ENCODE data around the gene GPANK1. TPM values are rescaled to one million over a fixed set of nuclear protein-coding genes. Genes with fewer than 3 reads are reported as not detected.

The GPANK1 gene
- total RNA-seq, 1 experiment from 2014 or later, result 26.8 TPM

GRCh38 chr6:31690231-31691077 lies 25.7 kb upstream of the GPANK1 start:
- peak overlapping the region in 1 of 3 experiments; percentile 24; a peak in 2 of 7 replicates for H3K27ac Mint-ChIP-seq
- H2AFZ ChIP-seq (ENCODE audit: low read length), result no peak overlapping the region
- no peak overlapping the region for H3K27ac ChIP-seq (ENCODE audit: insufficient read length, low read depth, low read length)
- no peak overlapping the region for H3K9ac ChIP-seq (ENCODE audit: extremely low read depth, insufficient read length, low read length)
- no peak overlapping the region for H2BK120ac ChIP-seq (ENCODE audit: low read depth, low read length, poor library complexity, severe bottlenecking)
- H4K8ac ChIP-seq (replicated peaks; ENCODE audit: insufficient read length, low read depth, low read length), result no peak overlapping the region
- H3T11ph ChIP-seq (ENCODE audit: low read length), result no peak overlapping the region
- no peaks in the 10 kb centered on the region for H3K79me1 ChIP-seq (ENCODE audit: insufficient read depth, low read depth, low read length, poor library complexity, severe bottlenecking)
- H3K18ac ChIP-seq (ENCODE audit: insufficient read length, low read depth, low read length), result no peak overlapping the region
- no peaks in the 10 kb centered on the region; a peak in 1 of 5 replicates for H3K9me3 Mint-ChIP-seq
- no peak overlapping the region for H3K23ac ChIP-seq (ENCODE audit: insufficient read length, low read depth, low read length)
- no peak overlapping the region for H3K4ac ChIP-seq (ENCODE audit: low read depth, low read length)
- H4K91ac ChIP-seq (ENCODE audit: insufficient read length, low read depth, low read length), result no peak overlapping the region
- TF ChIP-seq CTCF (conservative IDR thresholded peaks at IDR 0.05), result no peak
- H3K56ac ChIP-seq (ENCODE audit: insufficient read length, low read depth, low read length), result no peak overlapping the region
- H3K36me3 Mint-ChIP-seq (ENCODE audit: insufficient read depth in 1 of 3, low read depth in 3 of 3), result peaks cover 14 to 67% (median 46%) of the 10 kb centered on the region in 3 experiments; a peak in 6 of 7 replicates
- no peaks in the 10 kb centered on the region for H3K9me3 ChIP-seq (ENCODE audit: control insufficient read depth, low read depth, low read length)
- no peak for DNase-seq
- no peaks in the 10 kb centered on the region for H3K79me2 ChIP-seq (ENCODE audit: insufficient read depth, low read length)
- no peak overlapping the region for H2BK15ac ChIP-seq (ENCODE audit: low read depth, low read length)
- no CpG with 5 or more reads among the region's 10 CpGs for WGBS (ENCODE audit: extremely low coverage, insufficient read length, low lambda C conversion rate)
- no peak overlapping the region for H3K14ac ChIP-seq (ENCODE audit: insufficient read depth, low read length)
- no peaks in the 10 kb centered on the region for H3K4me1 ChIP-seq (ENCODE audit: insufficient read depth, low read length)
- H3K23me2 ChIP-seq (ENCODE audit: insufficient read length, low read depth, low read length, poor library complexity, severe bottlenecking), result no peaks in the 10 kb centered on the region
- H3K27me3 ChIP-seq (ENCODE audit: insufficient read depth, low read length), result no peaks in the 10 kb centered on the region
- H3K27me3 Mint-ChIP-seq (ENCODE audit: low read depth), result no peaks in the 10 kb centered on the region
- no peak overlapping the region for H3K4me2 ChIP-seq (ENCODE audit: insufficient read depth, insufficient read length, low read length)
- H2BK12ac ChIP-seq (ENCODE audit: insufficient read length, low read depth, low read length), result no peak overlapping the region
- no peak overlapping the region for H3K4me3 Mint-ChIP-seq
- H2BK5ac ChIP-seq (ENCODE audit: insufficient read length, low read length), result no peak overlapping the region
- H2AK5ac ChIP-seq (ENCODE audit: insufficient read length, low read length), result no peak overlapping the region
- no peak overlapping the region for H4K5ac ChIP-seq (ENCODE audit: insufficient read length, low read depth, low read length)
- H4K20me1 ChIP-seq (ENCODE audit: control insufficient read depth, insufficient read depth, insufficient read length), result no peaks in the 10 kb centered on the region
- peaks cover 5 to 10% of the 10 kb centered on the region in 2 experiments; a peak in 3 of 4 replicates for H3K4me1 Mint-ChIP-seq
- H2BK20ac ChIP-seq (ENCODE audit: low read depth, low read length, poor library complexity, severe bottlenecking), result no peak overlapping the region
